SK-N-SH (cell line): ENCODE results near the gene NHSL1. TPM values are rescaled to one million over a fixed set of nuclear protein-coding genes. Genes with fewer than 3 reads are reported as not detected.

Experiments
- CTCF ChIA-PET: fragments of 300-600, 350-600 bp; formaldehyde crosslinking; extraction: SDS; loops from one replicate; lab custom pipeline; 2021; lab: Yijun Ruan, JAX
- POLR2A ChIA-PET: fragments of 350-600 bp; sonication (Branson Sonifier 250); formaldehyde crosslinking; extraction: SDS; loops from one replicate; lab custom pipeline; 2020; ENCODE audit warnings: antibody characterized with exemption, inconsistent platforms; lab: Yijun Ruan, JAX
- DNase-seq: peaks from one replicate; pipeline ENCODE4 v3.0.0; 2012
- H2AFZ ChIP-seq: fragments of 200-600 bp; sonication (generic); 2 replicates; pipeline ENCODE4 v1.8.1; 2016; ENCODE audit warnings: antibody characterized with exemption, mild to moderate bottlenecking, low read depth
- H3F3A ChIP-seq: fragments of 200-600 bp; sonication (generic); replicated peaks from 2 replicates; pipeline ENCODE3; 2016; ENCODE audit warnings: antibody characterized with exemption, mild to moderate bottlenecking; ENCODE audit not compliant: insufficient read depth
- H3K27ac ChIP-seq, 2 experiments: fragments of 200-500 bp in 1 of 2; fragments of 200-600 bp in 1 of 2; sonication (Bioruptor generic) in 1 of 2; sonication (generic), shearing (Covaris generic) in 1 of 2; 2 replicates each; pipeline versions ENCODE4 v1.5.1 to v1.6.1; 2014 to 2016; ENCODE audit warnings: low read depth in 2 of 2, inconsistent platforms in 1 of 2, low read length in 1 of 2, mild to moderate bottlenecking in 1 of 2, mixed read lengths in 1 of 2
- H3K27me3 ChIP-seq: fragments of 200-600 bp; sonication (generic), shearing (Covaris generic); 2 replicates; pipeline ENCODE4 v1.6.1; 2016; ENCODE audit warnings: mixed run types; ENCODE audit not compliant: insufficient read depth
- H3K36me3 ChIP-seq, 2 experiments: fragments of 200-500 bp in 1 of 2; fragments of 200-600 bp in 1 of 2; sonication (Bioruptor generic) in 1 of 2; sonication (generic) in 1 of 2; replicated peaks in 1 of 2; 2 replicates each; pipeline versions ENCODE3 to v1.5.1; 2014 to 2016; ENCODE audit warnings: low read length in 1 of 2, mild to moderate bottlenecking in 1 of 2; ENCODE audit not compliant: insufficient read depth in 2 of 2, control insufficient read depth in 1 of 2
- H3K4me1 ChIP-seq, 2 experiments: fragments of 200-500 bp in 1 of 2; fragments of 200-600 bp in 1 of 2; sonication (Bioruptor generic) in 1 of 2; sonication (generic), shearing (Covaris generic) in 1 of 2; 2 replicates each; pipeline versions ENCODE4 v1.5.1 to v1.6.1; 2014 to 2016; ENCODE audit warnings: low read depth in 1 of 2, low read length in 1 of 2, mixed run types in 1 of 2; ENCODE audit not compliant: insufficient read depth in 2 of 2, control insufficient read depth in 1 of 2
- H3K4me2 ChIP-seq: fragments of 200-600 bp; sonication (generic), shearing (Covaris generic); 2 replicates; pipeline ENCODE4 v1.6.1; 2017; ENCODE audit warnings: mixed run types
- H3K4me3 ChIP-seq, 2 experiments: fragments of 200-500 bp in 1 of 2; fragments of 200-600 bp in 1 of 2; sonication (Bioruptor generic) in 1 of 2; sonication (generic), shearing (Covaris generic) in 1 of 2; 2 replicates each; pipeline versions ENCODE4 v1.5.1 to v1.8.1; 2014 to 2016; ENCODE audit warnings: low read depth in 2 of 2, inconsistent platforms in 1 of 2, low read length in 1 of 2, mild to moderate bottlenecking in 1 of 2, mixed read lengths in 1 of 2, moderate library complexity in 1 of 2
- H3K79me2 ChIP-seq: fragments of 200-600 bp; sonication (generic); 2 replicates; pipeline ENCODE4 v1.8.1; 2017; ENCODE audit warnings: mild to moderate bottlenecking; ENCODE audit not compliant: insufficient read depth
- H3K9ac ChIP-seq: fragments of 200-600 bp; sonication (generic); 2 replicates; pipeline ENCODE4 v1.6.1; 2017; ENCODE audit warnings: mixed run types
- H3K9me2 ChIP-seq: fragments of 200-600 bp; sonication (generic); 2 replicates; pipeline ENCODE4 v1.6.1; 2017; ENCODE audit warnings: mixed run types
- H3K9me3 ChIP-seq: fragments of 200-600 bp; sonication (generic); 2 replicates; pipeline ENCODE4 v1.6.1; 2017; ENCODE audit warnings: mixed run types, mild to moderate bottlenecking, moderate library complexity
- H4K20me1 ChIP-seq: fragments of 200-600 bp; sonication (generic); 2 replicates; pipeline ENCODE4 v1.6.1; 2017; ENCODE audit warnings: mild to moderate bottlenecking, mixed run types; ENCODE audit not compliant: insufficient read depth
- EZH2phosphoT487 ChIP-seq: fragments of 200-600 bp; sonication (generic); IDR thresholded peaks from 2 replicates; pipeline ENCODE4 v1.6.1; 2017; ENCODE audit warnings: low read depth, mixed run types, mild to moderate bottlenecking, antibody characterized with exemption, moderate library complexity, borderline replicate concordance
- FOXJ3 ChIP-seq: sonication (generic); formaldehyde crosslinking; IDR thresholded peaks from 2 replicates; pipeline ENCODE4 v1.5.1; 2020; ENCODE audit warnings: mild to moderate bottlenecking, missing genetic modification reagents
- MEF2A ChIP-seq: IDR thresholded peaks from 2 replicates; pipeline ENCODE4 v1.4.0; 2012; ENCODE audit warnings: low read depth, borderline replicate concordance
- MXI1 ChIP-seq: IDR thresholded peaks from 2 replicates; pipeline ENCODE4 v1.6.1; 2012; ENCODE audit warnings: mild to moderate bottlenecking, low read depth, low read length, improper control_type of control experiment
- POLR2AphosphoS5 ChIP-seq: IDR thresholded peaks from 2 replicates; pipeline ENCODE4 v1.6.1; 2012; ENCODE audit warnings: low read depth, low read length
- RAD21 ChIP-seq: IDR thresholded peaks from 2 replicates; pipeline ENCODE4 v1.6.1; 2012; ENCODE audit warnings: mild to moderate bottlenecking, low read length
- RCOR1 ChIP-seq: fragments of 150-350 bp; IDR thresholded peaks from 2 replicates; pipeline ENCODE4 v1.6.1; 2017; ENCODE audit warnings: antibody characterized with exemption, low read length
- RFX5 ChIP-seq: IDR thresholded peaks from 2 replicates; pipeline ENCODE4 v1.6.1; 2012; ENCODE audit warnings: mild to moderate bottlenecking, improper control_type of control experiment, low read length
- SIN3A ChIP-seq: IDR thresholded peaks from 2 replicates; pipeline ENCODE4 v1.6.1; 2012; ENCODE audit warnings: low read depth, mild to moderate bottlenecking, low read length, moderate library complexity, borderline replicate concordance
- SMC3 ChIP-seq: IDR thresholded peaks from 2 replicates; pipeline ENCODE4 v1.6.1; 2012; ENCODE audit warnings: low read depth, low read length, improper control_type of control experiment
- TAF1 ChIP-seq: IDR thresholded peaks from 2 replicates; pipeline ENCODE4 v1.6.1; 2012; ENCODE audit warnings: low read depth, mild to moderate bottlenecking, low read length, moderate library complexity, borderline replicate concordance
- TCF12 ChIP-seq: IDR thresholded peaks from 2 replicates; pipeline ENCODE4 v1.4.0; 2012
- TEAD4 ChIP-seq: IDR thresholded peaks from 2 replicates; pipeline ENCODE4 v1.4.0; 2012; ENCODE audit warnings: mild to moderate bottlenecking, borderline replicate concordance; ENCODE audit not compliant: insufficient read depth
- YY1 ChIP-seq: IDR thresholded peaks from 2 replicates; pipeline ENCODE4 v1.4.0; 2012; ENCODE audit warnings: low read depth, mild to moderate bottlenecking
- WGBS: methylation state at CpG from one replicate; pipeline ENCODE4 v1.1.6; 2017; ENCODE audit warnings: low lambda C conversion rate; 5-methylcytosine and 5-hydroxymethylcytosine counted together
- polyA plus RNA-seq, 3 experiments: library from polyadenylated mRNA; depleted of rRNA; stranded (reverse); fragments of >200 nt; gene quantifications; 2 replicates each; pipeline ENCODE4 v1.2.3, GENCODE V29; 2012
- TF ChIP-seq, protein P1 (sequence below): IDR thresholded peaks from 2 replicates; pipeline ENCODE4 v1.6.1; 2012; ENCODE audit warnings: mild to moderate bottlenecking, low read depth, low read length, moderate library complexity
- TF ChIP-seq, protein P2 (sequence below): IDR thresholded peaks from 2 replicates; pipeline ENCODE4 v1.4.0; 2012; ENCODE audit warnings: low read depth, borderline replicate concordance
- TF ChIP-seq, protein P3 (sequence below): fragments of 150-350 bp; IDR thresholded peaks from 2 replicates; pipeline ENCODE4 v1.6.1; 2017; ENCODE audit warnings: antibody characterized with exemption, low read length, low read depth, borderline replicate concordance
- TF ChIP-seq, protein P4 (sequence below): IDR thresholded peaks from 2 replicates; pipeline ENCODE4 v1.4.0; 2012; ENCODE audit warnings: low read depth, borderline replicate concordance
- TF ChIP-seq, protein P5 (sequence below): fragments of 200-600 bp; sonication (generic); IDR thresholded peaks from 2 replicates; pipeline ENCODE4 v1.6.1; 2017; ENCODE audit warnings: antibody characterized with exemption, mild to moderate bottlenecking, moderate library complexity
- TF ChIP-seq, protein P6 (sequence below): IDR thresholded peaks from 2 replicates; pipeline ENCODE4 v1.4.0; 2012; ENCODE audit warnings: low read depth

Gene NHSL1
- polyA plus RNA-seq, 1 of the 3 experiments (the other 2 are of a cell fraction) = under 0.01 TPM

DNA sequence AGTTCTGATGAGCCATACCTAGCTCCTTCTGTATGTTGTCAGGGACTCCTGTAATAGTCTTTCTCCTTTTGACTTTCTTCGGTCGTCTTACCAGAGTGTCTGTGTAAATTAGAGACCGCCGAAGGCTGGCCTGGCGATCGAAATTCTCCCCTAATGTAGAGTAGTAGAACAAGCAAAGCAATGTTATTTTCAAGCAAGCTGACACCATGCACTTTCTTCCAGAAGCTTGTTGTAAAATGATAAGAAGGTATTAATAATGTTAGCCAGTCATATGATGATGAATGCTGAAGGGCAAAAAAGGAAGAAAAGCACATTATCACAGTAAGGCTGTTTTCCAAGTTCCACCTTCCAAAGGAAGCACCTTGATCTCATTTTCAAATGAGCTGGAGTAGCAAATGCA is 57.3 kb downstream of the NHSL1 start:
- no peak overlapping the region for H3K4me2 ChIP-seq
- no peaks in the 10 kb centered on the region for H3K4me1 ChIP-seq
- no peak overlapping the region for H3K27ac ChIP-seq
- H3K9ac ChIP-seq = no peak overlapping the region
- CTCF ChIA-PET = interaction anchor here (1.5 to 1.6 kb wide), 2 partner anchors 13 to 79 kb away, joined by 4 to 5 read pairs; no protein-coding TSS in a partner anchor
- H2AFZ ChIP-seq = no peak overlapping the region
- no peak for DNase-seq
- H3K9me2 ChIP-seq = no peaks in the 10 kb centered on the region
- 27% methylated on average over 6 of the region's 6 CpGs for WGBS
- H3K27me3 ChIP-seq = peaks cover 3% of the 10 kb centered on the region; the same call in 1 of the 2 replicates
- POLR2A ChIA-PET = no interaction called here
- H3F3A ChIP-seq = no peaks in the 10 kb centered on the region
- no peaks in the 10 kb centered on the region for H3K9me3 ChIP-seq
- H4K20me1 ChIP-seq = no peaks in the 10 kb centered on the region
- H3K36me3 ChIP-seq = no peaks in the 10 kb centered on the region
- H3K4me3 ChIP-seq = no peak overlapping the region
- no peaks in the 10 kb centered on the region for H3K79me2 ChIP-seq
- TF ChIP-seq MXI1 (no peak), RCOR1 (no peak), RFX5 (no peak), MEF2A (no peak), SMC3 (no peak), SIN3A (no peak), TCF12 (no peak), TAF1 (no peak), POLR2AphosphoS5 (no peak), TEAD4 (no peak), EZH2phosphoT487 (no peak), YY1 (no peak), RAD21 (no peak), FOXJ3 (CRISPR knock-in tag) (no peak)
- TF ChIP-seq, protein P1, sequence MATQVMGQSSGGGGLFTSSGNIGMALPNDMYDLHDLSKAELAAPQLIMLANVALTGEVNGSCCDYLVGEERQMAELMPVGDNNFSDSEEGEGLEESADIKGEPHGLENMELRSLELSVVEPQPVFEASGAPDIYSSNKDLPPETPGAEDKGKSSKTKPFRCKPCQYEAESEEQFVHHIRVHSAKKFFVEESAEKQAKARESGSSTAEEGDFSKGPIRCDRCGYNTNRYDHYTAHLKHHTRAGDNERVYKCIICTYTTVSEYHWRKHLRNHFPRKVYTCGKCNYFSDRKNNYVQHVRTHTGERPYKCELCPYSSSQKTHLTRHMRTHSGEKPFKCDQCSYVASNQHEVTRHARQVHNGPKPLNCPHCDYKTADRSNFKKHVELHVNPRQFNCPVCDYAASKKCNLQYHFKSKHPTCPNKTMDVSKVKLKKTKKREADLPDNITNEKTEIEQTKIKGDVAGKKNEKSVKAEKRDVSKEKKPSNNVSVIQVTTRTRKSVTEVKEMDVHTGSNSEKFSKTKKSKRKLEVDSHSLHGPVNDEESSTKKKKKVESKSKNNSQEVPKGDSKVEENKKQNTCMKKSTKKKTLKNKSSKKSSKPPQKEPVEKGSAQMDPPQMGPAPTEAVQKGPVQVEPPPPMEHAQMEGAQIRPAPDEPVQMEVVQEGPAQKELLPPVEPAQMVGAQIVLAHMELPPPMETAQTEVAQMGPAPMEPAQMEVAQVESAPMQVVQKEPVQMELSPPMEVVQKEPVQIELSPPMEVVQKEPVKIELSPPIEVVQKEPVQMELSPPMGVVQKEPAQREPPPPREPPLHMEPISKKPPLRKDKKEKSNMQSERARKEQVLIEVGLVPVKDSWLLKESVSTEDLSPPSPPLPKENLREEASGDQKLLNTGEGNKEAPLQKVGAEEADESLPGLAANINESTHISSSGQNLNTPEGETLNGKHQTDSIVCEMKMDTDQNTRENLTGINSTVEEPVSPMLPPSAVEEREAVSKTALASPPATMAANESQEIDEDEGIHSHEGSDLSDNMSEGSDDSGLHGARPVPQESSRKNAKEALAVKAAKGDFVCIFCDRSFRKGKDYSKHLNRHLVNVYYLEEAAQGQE = no peak
- TF ChIP-seq, protein P2, sequence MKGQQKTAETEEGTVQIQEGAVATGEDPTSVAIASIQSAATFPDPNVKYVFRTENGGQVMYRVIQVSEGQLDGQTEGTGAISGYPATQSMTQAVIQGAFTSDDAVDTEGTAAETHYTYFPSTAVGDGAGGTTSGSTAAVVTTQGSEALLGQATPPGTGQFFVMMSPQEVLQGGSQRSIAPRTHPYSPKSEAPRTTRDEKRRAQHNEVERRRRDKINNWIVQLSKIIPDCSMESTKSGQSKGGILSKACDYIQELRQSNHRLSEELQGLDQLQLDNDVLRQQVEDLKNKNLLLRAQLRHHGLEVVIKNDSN = no peak
- TF ChIP-seq, protein P3, sequence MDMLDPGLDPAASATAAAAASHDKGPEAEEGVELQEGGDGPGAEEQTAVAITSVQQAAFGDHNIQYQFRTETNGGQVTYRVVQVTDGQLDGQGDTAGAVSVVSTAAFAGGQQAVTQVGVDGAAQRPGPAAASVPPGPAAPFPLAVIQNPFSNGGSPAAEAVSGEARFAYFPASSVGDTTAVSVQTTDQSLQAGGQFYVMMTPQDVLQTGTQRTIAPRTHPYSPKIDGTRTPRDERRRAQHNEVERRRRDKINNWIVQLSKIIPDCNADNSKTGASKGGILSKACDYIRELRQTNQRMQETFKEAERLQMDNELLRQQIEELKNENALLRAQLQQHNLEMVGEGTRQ = no peak
- TF ChIP-seq, protein P4, sequence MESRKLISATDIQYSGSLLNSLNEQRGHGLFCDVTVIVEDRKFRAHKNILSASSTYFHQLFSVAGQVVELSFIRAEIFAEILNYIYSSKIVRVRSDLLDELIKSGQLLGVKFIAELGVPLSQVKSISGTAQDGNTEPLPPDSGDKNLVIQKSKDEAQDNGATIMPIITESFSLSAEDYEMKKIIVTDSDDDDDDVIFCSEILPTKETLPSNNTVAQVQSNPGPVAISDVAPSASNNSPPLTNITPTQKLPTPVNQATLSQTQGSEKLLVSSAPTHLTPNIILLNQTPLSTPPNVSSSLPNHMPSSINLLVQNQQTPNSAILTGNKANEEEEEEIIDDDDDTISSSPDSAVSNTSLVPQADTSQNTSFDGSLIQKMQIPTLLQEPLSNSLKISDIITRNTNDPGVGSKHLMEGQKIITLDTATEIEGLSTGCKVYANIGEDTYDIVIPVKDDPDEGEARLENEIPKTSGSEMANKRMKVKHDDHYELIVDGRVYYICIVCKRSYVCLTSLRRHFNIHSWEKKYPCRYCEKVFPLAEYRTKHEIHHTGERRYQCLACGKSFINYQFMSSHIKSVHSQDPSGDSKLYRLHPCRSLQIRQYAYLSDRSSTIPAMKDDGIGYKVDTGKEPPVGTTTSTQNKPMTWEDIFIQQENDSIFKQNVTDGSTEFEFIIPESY = no peak
- TF ChIP-seq, protein P5, sequence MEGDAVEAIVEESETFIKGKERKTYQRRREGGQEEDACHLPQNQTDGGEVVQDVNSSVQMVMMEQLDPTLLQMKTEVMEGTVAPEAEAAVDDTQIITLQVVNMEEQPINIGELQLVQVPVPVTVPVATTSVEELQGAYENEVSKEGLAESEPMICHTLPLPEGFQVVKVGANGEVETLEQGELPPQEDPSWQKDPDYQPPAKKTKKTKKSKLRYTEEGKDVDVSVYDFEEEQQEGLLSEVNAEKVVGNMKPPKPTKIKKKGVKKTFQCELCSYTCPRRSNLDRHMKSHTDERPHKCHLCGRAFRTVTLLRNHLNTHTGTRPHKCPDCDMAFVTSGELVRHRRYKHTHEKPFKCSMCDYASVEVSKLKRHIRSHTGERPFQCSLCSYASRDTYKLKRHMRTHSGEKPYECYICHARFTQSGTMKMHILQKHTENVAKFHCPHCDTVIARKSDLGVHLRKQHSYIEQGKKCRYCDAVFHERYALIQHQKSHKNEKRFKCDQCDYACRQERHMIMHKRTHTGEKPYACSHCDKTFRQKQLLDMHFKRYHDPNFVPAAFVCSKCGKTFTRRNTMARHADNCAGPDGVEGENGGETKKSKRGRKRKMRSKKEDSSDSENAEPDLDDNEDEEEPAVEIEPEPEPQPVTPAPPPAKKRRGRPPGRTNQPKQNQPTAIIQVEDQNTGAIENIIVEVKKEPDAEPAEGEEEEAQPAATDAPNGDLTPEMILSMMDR = no peak
- TF ChIP-seq, protein P6, sequence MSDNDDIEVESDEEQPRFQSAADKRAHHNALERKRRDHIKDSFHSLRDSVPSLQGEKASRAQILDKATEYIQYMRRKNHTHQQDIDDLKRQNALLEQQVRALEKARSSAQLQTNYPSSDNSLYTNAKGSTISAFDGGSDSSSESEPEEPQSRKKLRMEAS = no peak
- TF ChIP-seq, all 33 proteins: peak for 0
